Glutamatergic neuron (in vitro differentiated cells): ENCODE data around the gene AGBL5. TPM values are rescaled to one million over a fixed set of nuclear protein-coding genes. Genes with fewer than 3 reads are reported as not detected.
A peak's percentile ranks its signal among the peaks of the same experiment; 100 is the strongest.

Experiments used
- DNase-seq: peaks from one replicate; pipeline ENCODE4 v3.0.0; 2022
- H3K27ac Mint-ChIP-seq: one replicate; pipeline ENCODE4 v1.8.0; 2020; ENCODE audit warnings: mild to moderate bottlenecking, mixed read lengths, inconsistent platforms; ENCODE audit not compliant: unreplicated experiment
- H3K27me3 Mint-ChIP-seq: one replicate; pipeline ENCODE4 v1.8.0; 2020; ENCODE audit warnings: mild to moderate bottlenecking, moderate library complexity, mixed read lengths, inconsistent platforms; ENCODE audit not compliant: unreplicated experiment
- H3K36me3 Mint-ChIP-seq: one replicate; pipeline ENCODE4 v1.8.0; 2020; ENCODE audit warnings: mild to moderate bottlenecking, mixed read lengths, inconsistent platforms; ENCODE audit not compliant: unreplicated experiment
- H3K4me1 Mint-ChIP-seq: one replicate; pipeline ENCODE4 v1.8.0; 2020; ENCODE audit warnings: mild to moderate bottlenecking, low read depth, mixed read lengths, inconsistent platforms; ENCODE audit not compliant: unreplicated experiment
- H3K4me3 Mint-ChIP-seq: one replicate; pipeline ENCODE4 v1.8.0; 2020; ENCODE audit warnings: mild to moderate bottlenecking, mixed read lengths, inconsistent platforms; ENCODE audit not compliant: unreplicated experiment
- H3K9me3 Mint-ChIP-seq: one replicate; pipeline ENCODE4 v1.8.0; 2020; ENCODE audit warnings: mild to moderate bottlenecking, moderate library complexity, mixed read lengths, inconsistent platforms; ENCODE audit not compliant: unreplicated experiment
- CTCF ChIP-seq: fragments of 200-600 bp; sonication (generic); IDR thresholded peaks from one replicate; pipeline ENCODE4 v1.5.0; 2021; ENCODE audit not compliant: partially characterized antibody, unreplicated experiment
- total RNA-seq: library from RNA; stranded (reverse); fragmentation: NEBNext Ultra II Directional; extraction: Animal tissue kit (Norgen Biotek cat#: 25700); gene quantifications from one replicate; pipeline ENCODE4 v1.2.1, GENCODE V29; 2021; ENCODE audit not compliant: unreplicated experiment

The AGBL5 gene
- total RNA-seq, 1 donor from 2014 or later: 17.3 TPM

- no peak for DNase-seq
- Mint-ChIP-seq H3K4me3 (no peak overlapping the region), H3K4me1 (peaks cover 7% of the 10 kb centered on the region), H3K27ac (no peak overlapping the region), H3K36me3 (no peaks in the 10 kb centered on the region), H3K9me3 (peaks cover 3% of the 10 kb centered on the region), H3K27me3 (peaks cover 6% of the 10 kb centered on the region)
- TF ChIP-seq CTCF: no peak
These were observed 43.0 kb downstream of the AGBL5 start for GRCh38 chr2:27094353-27094984.

- H3K27me3 Mint-ChIP-seq: peaks cover 6% of the 10 kb centered on the region
- H3K27ac Mint-ChIP-seq: no peak overlapping the region
- peaks cover 7% of the 10 kb centered on the region for H3K4me1 Mint-ChIP-seq
- no peak for DNase-seq
- H3K36me3 Mint-ChIP-seq: no peaks in the 10 kb centered on the region
- TF ChIP-seq CTCF: no peak
- H3K4me3 Mint-ChIP-seq: no peak overlapping the region
- peaks cover 6% of the 10 kb centered on the region for H3K9me3 Mint-ChIP-seq
These were observed 43.9 kb downstream of the AGBL5 start for GRCh38 chr2:27095427-27095744.

GRCh38 chr2:27095745-27096651 lies 44.5 kb downstream of the AGBL5 start:
- no peak for TF ChIP-seq CTCF
- H3K4me3 Mint-ChIP-seq: peak overlapping the region; percentile 75
- peaks cover 6% of the 10 kb centered on the region for H3K27me3 Mint-ChIP-seq
- peaks cover 7% of the 10 kb centered on the region for H3K4me1 Mint-ChIP-seq
- peaks cover 7% of the 10 kb centered on the region for H3K9me3 Mint-ChIP-seq
- peak; percentile 66 for DNase-seq
- H3K27ac Mint-ChIP-seq: peak overlapping the region; percentile 6
- no peaks in the 10 kb centered on the region for H3K36me3 Mint-ChIP-seq

- Mint-ChIP-seq H3K27ac (no peak overlapping the region), H3K4me3 (peak overlapping the region; percentile 75), H3K4me1 (peaks cover 6% of the 10 kb centered on the region), H3K36me3 (no peaks in the 10 kb centered on the region), H3K27me3 (peaks cover 6% of the 10 kb centered on the region), H3K9me3 (peaks cover 5% of the 10 kb centered on the region)
- no peak for TF ChIP-seq CTCF
- DNase-seq: no peak
These were observed 45.4 kb downstream of the AGBL5 start for GRCh38 chr2:27096748-27097297.

- no peak for DNase-seq
- no peak for TF ChIP-seq CTCF
- Mint-ChIP-seq H3K36me3 (no peaks in the 10 kb centered on the region), H3K27ac (peak overlapping the region; percentile 43), H3K4me3 (no peak overlapping the region), H3K9me3 (peaks cover 5% of the 10 kb centered on the region), H3K27me3 (peaks cover 6% of the 10 kb centered on the region), H3K4me1 (peaks cover 3% of the 10 kb centered on the region)
These were observed 45.9 kb downstream of the AGBL5 start for GRCh38 chr2:27097341-27097740.
